ENCODE results near the gene PTGES3.
"Not testable (repeated sequence)": the region's sequence is repeated elsewhere in the genome, so short reads cannot be mapped to it uniquely, and the experiment has no call there.

Gene PTGES3

GRCh38 chr12:56704522-56704921 lies 16.4 kb upstream of the PTGES3 start:
- not testable (repeated sequence) for DNase-seq

GRCh38 chr12:56699020-56699661 lies 11.1 kb upstream of the PTGES3 start:
- DNase-seq = no peak

GRCh38 chr12:56695327-56696101 lies 7.4 kb upstream of the PTGES3 start:
- DNase-seq = no peak

GRCh38 chr12:56694161-56694560 lies 6.1 kb upstream of the PTGES3 start:
- no peak for DNase-seq

GRCh38 chr12:56688846-56689109 lies 694 bp upstream of the PTGES3 start:
- DNase-seq = no peak

GRCh38 chr12:56687223-56688128 lies 608 bp downstream of the PTGES3 start:
- peak; percentile 56 for DNase-seq

- DNase-seq = no peak
Measured at GRCh38 chr12:56684745-56685359, 3.2 kb downstream of the PTGES3 start.

- no peak for DNase-seq
Measured at GRCh38 chr12:56682323-56682722, 5.8 kb downstream of the PTGES3 start.

- DNase-seq = no peak
Measured at GRCh38 chr12:56679883-56680575, 8.1 kb downstream of the PTGES3 start.

- DNase-seq = no peak
Measured at GRCh38 chr12:56678852-56679251, 9.2 kb downstream of the PTGES3 start.

GRCh38 chr12:56677680-56678079 lies 10.4 kb downstream of the PTGES3 start:
- no peak for DNase-seq

- DNase-seq = no peak
Measured at GRCh38 chr12:56676851-56677580, 11.1 kb downstream of the PTGES3 start.

- DNase-seq = no peak
Measured at GRCh38 chr12:56671608-56672007, 16.5 kb downstream of the PTGES3 start.

- DNase-seq = no peak
Measured at GRCh38 chr12:56670836-56671235, 17.2 kb downstream of the PTGES3 start.

GRCh38 chr12:56668197-56668457 lies 20.0 kb downstream of the PTGES3 start:
- DNase-seq = no peak

GRCh38 chr12:56661979-56662638 lies 26.0 kb downstream of the PTGES3 start:
- no peak for DNase-seq

GRCh38 chr12:56661560-56661959 lies 26.5 kb downstream of the PTGES3 start:
- DNase-seq = no peak

- no peak for DNase-seq
Measured at GRCh38 chr12:56658921-56659320, 29.2 kb downstream of the PTGES3 start.

- no peak for DNase-seq
Measured at GRCh38 chr12:56657416-56658379, 30.4 kb downstream of the PTGES3 start.

GRCh38 chr12:56653781-56654180 lies 34.3 kb downstream of the PTGES3 start:
- DNase-seq = not testable (repeated sequence)
